ENCODE data around the gene SETX.
A peak's percentile ranks its signal among the peaks of the same experiment; 100 is the strongest.

The SETX gene

DNA sequence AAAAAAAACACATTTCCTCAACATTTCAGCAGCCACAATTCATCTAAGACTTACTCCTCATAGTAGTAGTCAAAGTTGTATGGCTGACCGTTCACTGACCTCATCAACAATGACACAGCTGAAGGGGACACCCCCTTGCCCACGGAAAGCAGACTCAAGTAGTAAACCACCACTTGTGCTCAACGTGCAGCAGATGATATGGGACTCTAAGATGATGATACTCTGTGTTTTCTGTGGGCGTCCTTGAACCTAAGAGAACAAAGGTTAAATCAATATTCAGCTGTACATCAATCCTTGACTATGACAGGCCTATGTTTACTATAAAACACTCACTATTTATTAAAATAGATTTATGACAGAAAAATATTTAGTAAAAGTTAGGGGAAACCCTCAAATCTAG is 71.6 kb downstream of the SETX start:
- no peak for DNase-seq (ENCODE audit: low spot score)

DNA sequence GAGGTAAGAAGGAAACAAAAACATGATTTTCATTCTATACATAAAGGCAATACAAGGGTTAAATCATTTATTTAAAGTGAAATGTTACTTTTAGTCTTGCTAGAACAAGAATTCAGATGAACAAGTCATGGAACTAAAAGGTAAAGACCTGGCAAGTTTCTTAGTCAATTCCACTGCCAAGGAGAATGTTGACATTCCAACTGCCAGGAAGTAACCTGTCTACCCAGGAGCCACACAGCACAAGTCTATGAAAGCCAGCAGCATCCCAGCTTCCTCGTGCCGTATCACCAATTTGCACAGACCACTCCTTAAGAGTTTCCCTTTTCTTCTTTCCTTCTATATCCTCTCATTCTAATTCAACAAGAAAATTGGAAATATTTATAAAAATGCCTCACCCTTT is 79.9 kb downstream of the SETX start:
- DNase-seq (ENCODE audit: low spot score) = no peak

GRCh38 chr9:132269704-132270516 is 84.9 kb downstream of the SETX start:
- DNase-seq (ENCODE audit: low spot score) = peak; percentile 65

- DNase-seq (ENCODE audit: low spot score) = peak; percentile 52
Observed at GRCh38 chr9:132268725-132269352, 85.9 kb downstream of the SETX start.

DNA sequence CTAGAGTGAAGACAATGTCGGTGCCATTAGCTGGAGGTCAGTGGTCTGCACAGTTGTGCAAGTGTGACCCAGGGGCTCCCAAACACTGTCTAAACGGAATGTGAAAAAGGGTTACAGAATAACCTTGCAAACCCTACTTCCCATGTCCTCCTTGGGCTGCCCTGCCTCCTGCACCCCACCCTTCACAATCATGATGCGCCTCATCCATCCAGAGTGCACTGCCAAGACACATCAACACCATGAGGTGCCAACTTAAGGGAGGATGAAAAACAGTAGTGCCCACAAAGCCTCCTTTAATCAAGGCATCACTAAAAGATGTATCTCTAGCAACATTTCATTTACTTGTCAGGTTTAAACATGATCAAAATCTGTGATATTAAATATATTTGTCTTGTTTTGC is 87.1 kb downstream of the SETX start:
- DNase-seq (ENCODE audit: low spot score) = no peak

GRCh38 chr9:132266017-132266416 is 88.8 kb downstream of the SETX start:
- DNase-seq (ENCODE audit: low spot score) = no peak

DNA sequence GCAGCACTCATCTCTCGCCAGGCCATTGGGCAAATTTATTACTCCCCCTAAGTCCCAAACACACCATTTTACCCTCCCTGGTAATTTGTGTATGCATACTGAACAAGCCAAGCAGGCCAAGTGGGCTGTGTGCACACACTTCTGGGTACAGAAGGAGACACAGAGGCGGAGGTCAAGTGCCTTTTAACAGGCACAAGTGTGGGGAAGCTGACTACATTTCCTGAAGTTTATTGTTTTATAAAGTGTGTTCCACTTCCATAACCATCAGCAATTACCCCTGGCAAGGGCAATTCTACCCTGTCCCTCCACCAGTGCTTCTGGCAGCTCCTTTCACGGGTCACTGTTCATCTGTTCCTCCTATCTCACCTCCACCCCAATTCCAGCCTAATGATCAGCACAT is 93.9 kb downstream of the SETX start:
- DNase-seq (ENCODE audit: low spot score) = no peak

DNA sequence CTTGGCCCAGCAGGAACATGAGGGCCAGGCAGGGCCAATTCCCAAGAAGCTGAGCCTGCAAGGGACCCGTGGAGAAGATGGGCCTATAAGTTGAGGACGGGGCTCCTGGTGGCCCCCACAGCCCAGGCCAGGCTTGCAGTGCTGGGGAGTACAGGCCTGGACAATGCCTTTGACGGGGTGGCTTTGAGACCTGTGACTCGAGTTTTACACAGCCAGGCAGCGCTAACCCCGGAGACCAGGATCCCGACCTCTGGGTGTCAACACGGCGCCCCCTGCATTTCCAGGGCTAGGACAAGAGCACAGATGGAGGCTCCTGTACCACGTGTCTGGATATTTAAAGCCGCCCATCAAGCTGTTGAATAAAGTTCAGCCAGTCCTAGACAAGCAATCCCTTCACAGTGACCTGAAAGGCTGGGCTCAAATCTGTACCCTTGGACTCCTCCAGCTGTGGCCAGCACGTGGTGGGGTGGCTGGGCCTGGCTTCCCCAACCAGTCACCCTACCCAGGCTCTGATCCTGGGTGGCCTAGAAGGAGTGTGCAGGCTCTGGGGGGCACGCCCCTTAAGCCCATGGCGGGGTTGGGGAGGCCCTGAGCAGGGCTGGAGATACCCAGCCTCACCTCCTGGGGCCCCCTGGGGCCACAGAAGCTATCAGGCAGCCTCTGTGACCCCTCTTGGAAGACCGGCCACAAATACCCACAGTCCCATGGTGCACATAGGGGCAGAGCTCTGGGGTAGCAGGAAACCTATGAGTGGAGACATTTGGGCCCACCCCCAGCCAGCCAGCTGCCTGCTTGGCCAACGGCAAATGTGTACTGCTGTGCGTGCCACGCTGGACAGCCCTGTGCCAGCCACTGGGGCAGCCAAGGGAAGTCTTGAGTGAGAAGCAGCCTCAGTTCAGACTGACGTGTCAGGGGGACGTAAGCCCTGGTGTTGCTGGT is 104.2 kb downstream of the SETX start:
- DNase-seq (ENCODE audit: low spot score) = no peak

DNA sequence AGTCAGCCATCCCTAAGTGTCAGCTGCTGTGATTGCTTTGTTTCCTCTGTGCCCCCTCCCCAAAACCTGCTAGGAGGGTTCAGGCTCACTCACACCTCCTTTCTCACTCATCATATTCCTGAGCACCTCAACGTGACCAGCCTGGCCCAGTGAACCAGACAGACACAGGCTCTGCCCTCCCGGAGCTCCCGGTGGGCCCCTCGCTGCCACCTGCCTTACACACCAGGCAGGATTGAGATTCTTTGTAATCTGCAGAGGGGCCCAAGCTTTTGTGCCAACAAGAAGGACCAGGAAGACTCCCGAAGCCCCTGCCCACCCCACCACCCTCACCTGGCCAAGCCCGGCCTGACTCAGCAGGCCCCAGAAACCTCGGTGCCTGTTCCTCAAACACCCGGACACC is 105.1 kb downstream of the SETX start:
- no peak for DNase-seq (ENCODE audit: low spot score)

DNA sequence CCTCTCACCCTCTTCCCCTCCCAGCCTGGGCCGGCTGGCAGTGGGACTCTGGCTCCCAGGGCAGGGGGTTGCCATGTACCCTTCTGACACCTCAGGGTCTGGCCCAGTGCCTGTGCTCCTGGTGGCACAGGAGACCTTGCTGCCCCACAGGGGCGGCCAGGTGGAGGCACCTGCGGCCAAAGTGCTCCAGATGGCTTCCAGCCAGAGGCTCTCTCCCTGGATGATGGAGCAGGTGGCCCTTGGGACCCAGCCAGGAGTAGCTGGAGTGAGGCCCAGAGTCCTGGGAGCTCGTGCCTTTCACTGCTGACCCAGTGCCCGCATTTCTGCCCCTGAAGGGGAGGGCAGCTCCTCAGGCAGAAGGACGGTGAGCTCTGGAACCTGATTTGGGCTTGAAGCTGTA is 105.7 kb downstream of the SETX start:
- no peak for DNase-seq (ENCODE audit: low spot score)

DNA sequence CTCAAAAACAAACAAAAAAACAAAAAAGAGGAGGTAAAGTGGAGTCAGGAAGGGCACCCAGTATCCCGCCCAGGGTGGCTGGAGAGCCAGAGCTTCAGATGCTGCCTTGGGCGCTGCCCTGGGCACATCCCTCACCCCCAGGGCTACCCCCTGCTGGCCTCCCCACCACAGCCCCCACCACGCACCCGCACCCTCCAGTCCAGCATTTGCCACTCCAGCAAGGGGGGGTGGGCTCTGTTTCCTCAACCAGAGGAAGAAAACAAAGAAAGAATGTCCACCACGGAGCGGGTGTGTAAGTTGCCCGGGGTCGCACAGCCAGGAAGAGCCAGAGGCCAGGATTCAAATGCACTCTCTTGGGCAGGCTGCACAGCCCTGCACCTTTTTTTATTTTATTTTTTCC is 106.8 kb downstream of the SETX start:
- no peak for DNase-seq (ENCODE audit: low spot score)

GRCh38 chr9:132245465-132245864 is 109.3 kb downstream of the SETX start:
- DNase-seq (ENCODE audit: low spot score) = no peak

DNA sequence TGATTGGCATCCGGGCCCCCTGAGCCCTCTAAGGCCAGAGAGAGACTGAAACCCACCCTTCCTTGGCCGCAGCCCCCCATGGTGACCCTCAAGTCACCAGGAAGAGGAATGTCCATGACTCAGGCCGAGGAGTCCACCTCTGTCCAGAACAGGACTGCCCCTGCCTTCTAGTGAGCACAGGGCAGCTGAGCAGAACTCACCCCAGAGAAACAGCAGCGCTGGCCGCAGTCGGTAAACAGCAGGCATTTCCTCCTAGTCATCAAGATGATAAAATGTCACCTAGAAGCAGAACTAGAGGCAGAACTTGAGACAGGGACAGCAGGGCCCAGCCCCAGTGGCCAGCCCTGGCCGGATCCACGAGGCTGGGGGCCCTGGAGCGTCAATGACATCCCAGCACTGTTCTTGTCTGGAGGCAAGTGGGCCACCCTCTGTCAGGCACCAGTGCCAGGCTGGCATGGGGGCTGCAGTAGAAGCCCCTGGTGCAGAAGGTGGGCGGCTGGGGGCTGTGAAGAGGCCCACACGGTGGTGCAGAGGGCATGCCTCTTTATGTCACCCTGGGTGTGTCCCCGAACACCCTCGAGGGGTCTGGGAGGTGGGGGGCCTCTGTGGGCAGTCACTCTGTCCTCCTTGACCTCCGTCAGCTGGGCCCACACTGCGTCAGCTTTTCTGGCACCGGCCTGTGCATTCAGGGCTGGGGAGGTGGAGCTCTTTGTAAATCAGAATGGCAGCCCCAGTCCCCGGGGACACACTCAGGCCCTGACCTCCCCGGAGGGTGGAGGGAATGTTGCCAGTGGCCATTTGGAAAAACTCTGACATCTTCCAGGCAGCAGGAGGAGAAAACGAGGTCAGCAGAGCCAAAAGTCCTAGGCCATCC is 110.0 kb downstream of the SETX start:
- DNase-seq (ENCODE audit: low spot score) = no peak

- no peak for DNase-seq (ENCODE audit: low spot score)
Observed at GRCh38 chr9:132243156-132244074, 111.4 kb downstream of the SETX start.

- DNase-seq (ENCODE audit: low spot score) = no peak
Observed at GRCh38 chr9:132242621-132243155, 112.1 kb downstream of the SETX start.

GRCh38 chr9:132241840-132242620 is 112.8 kb downstream of the SETX start:
- no peak for DNase-seq (ENCODE audit: low spot score)

GRCh38 chr9:132241483-132241839 is 113.3 kb downstream of the SETX start:
- DNase-seq (ENCODE audit: low spot score) = no peak

- DNase-seq (ENCODE audit: low spot score) = peak; percentile 96
Observed at GRCh38 chr9:132240841-132241482, 113.8 kb downstream of the SETX start.
